Endometrial microvascular endothelial cells (primary cell): ENCODE results near the gene MEIS3. TPM values are rescaled to one million over a fixed set of nuclear protein-coding genes. Genes with fewer than 3 reads are reported as not detected.

ENCODE experiments used
- in situ Hi-C: cut with HindIII; loops from 2 replicates; pipeline ENCODE4 v1.10.0; 2017; ENCODE audit warnings: low sequenced_read_pairs, low pct_unique_long_range_greater_than_20kb; ENCODE audit errors: inconsistent ontology term
- total RNA-seq: library from RNA; depleted of rRNA; stranded (reverse); fragments of >200 nt; gene quantifications from one replicate; pipeline ENCODE4 v1.2.3, GENCODE V29; 2015; ENCODE audit errors: inconsistent ontology term

Gene MEIS3
- not detected for total RNA-seq

GRCh38 chr19:47419030-47419783 is at the start of gene MEIS3:
Gene MEIS3, minus strand, starts transcription at chr19:47419527. Its CDS starts 446 bp downstream, at chr19:47419081.
- in situ Hi-C loops, result no loop called here

GRCh38 chr19:47467914-47468313 is 48.6 kb upstream of the MEIS3 start:
- in situ Hi-C loops, result no loop called here

- in situ Hi-C loops, result no loop called here
Observed at GRCh38 chr19:47465957-47466356, 46.6 kb upstream of the MEIS3 start.

GRCh38 chr19:47464675-47465419 is 45.5 kb upstream of the MEIS3 start:
- in situ Hi-C loops, result no loop called here

- in situ Hi-C loops, result no loop called here
Observed at GRCh38 chr19:47461876-47462275, 42.5 kb upstream of the MEIS3 start.

GRCh38 chr19:47459477-47459876 is 40.1 kb upstream of the MEIS3 start:
- in situ Hi-C loops, result no loop called here

GRCh38 chr19:47458672-47459071 is 39.3 kb upstream of the MEIS3 start:
- in situ Hi-C loops, result no loop called here

GRCh38 chr19:47456721-47457474 is 37.6 kb upstream of the MEIS3 start:
- in situ Hi-C loops, result no loop called here

- in situ Hi-C loops, result no loop called here
Observed at GRCh38 chr19:47450478-47450877, 31.2 kb upstream of the MEIS3 start.

GRCh38 chr19:47448360-47448727 is 29.0 kb upstream of the MEIS3 start:
- in situ Hi-C loops, result no loop called here

- in situ Hi-C loops, result no loop called here
Observed at GRCh38 chr19:47447470-47448359, 28.4 kb upstream of the MEIS3 start.

- in situ Hi-C loops, result no loop called here
Observed at GRCh38 chr19:47446534-47447469, 27.5 kb upstream of the MEIS3 start.

- in situ Hi-C loops, result no loop called here
Observed at GRCh38 chr19:47445937-47446402, 26.6 kb upstream of the MEIS3 start.

- in situ Hi-C loops, result no loop called here
Observed at GRCh38 chr19:47445527-47445926, 26.2 kb upstream of the MEIS3 start.

- in situ Hi-C loops, result no loop called here
Observed at GRCh38 chr19:47444388-47444821, 25.1 kb upstream of the MEIS3 start.

- in situ Hi-C loops, result no loop called here
Observed at GRCh38 chr19:47443331-47443730, 24.0 kb upstream of the MEIS3 start.

GRCh38 chr19:47438793-47439220 is 19.5 kb upstream of the MEIS3 start:
- in situ Hi-C loops, result no loop called here
